Adrenal gland (tissue), 12 donors: ENCODE results near the gene KIAA1549. TPM values are rescaled to one million over a fixed set of nuclear protein-coding genes. Genes with fewer than 3 reads are reported as not detected.

Source experiments
- DNase-seq, 7 donors: peaks; one replicate each; pipeline ENCODE4 v3.0.0-alpha.2; 2019 to 2020
- H3K27ac ChIP-seq, 5 donors: fragments of 200-600 bp; sonication (generic) in 4 of 5; 1 replicate in 3 of 5; 2 replicates in 2 of 5; pipeline versions ENCODE4 v1.5.1 to v1.8.0; 2016 to 2020; ENCODE audit warnings: mild to moderate bottlenecking in 1 of 5
- H3K27me3 ChIP-seq: fragments of 200-600 bp; 2 replicates; pipeline ENCODE4 v1.8.0; 2021
- H3K36me3 ChIP-seq, 2 donors: fragments of 200-600 bp; replicated peaks in 1 of 2; 1 replicate in 1 of 2; 2 replicates in 1 of 2; pipeline versions ENCODE4 v1.5.1 to v1.8.0; 2018 to 2022
- H3K4me1 ChIP-seq, 2 donors: fragments of 200-600 bp; replicated peaks in 1 of 2; 1 replicate in 1 of 2; 2 replicates in 1 of 2; pipeline versions ENCODE4 v1.5.1 to v1.8.0; 2018 to 2021
- H3K4me3 ChIP-seq, 4 donors: fragments of 200-600 bp; sonication (generic) in 3 of 4; one replicate each; pipeline ENCODE4 v1.5.1; 2016 to 2018
- H3K9me3 ChIP-seq, 3 donors: fragments of 200-600 bp; sonication (generic) in 1 of 3; replicated peaks in 1 of 3; 1 replicate in 2 of 3; 2 replicates in 1 of 3; pipeline versions ENCODE4 v1.5.1 to v1.8.0; 2016 to 2021
- CTCF ChIP-seq, 6 experiments: fragments of 450-650 bp in 4 of 6; fragments of 200-600 bp in 2 of 6; sonication (generic) in 1 of 6; IDR thresholded peaks; 1 replicate in 5 of 6; 2 replicates in 1 of 6; pipeline versions ENCODE4 v1.5.1 to v1.8.0; 2016 to 2021; ENCODE audit warnings: antibody characterized with exemption in 6 of 6, mild to moderate bottlenecking in 2 of 6, moderate library complexity in 1 of 6
- POLR2A ChIP-seq, 2 donors: fragments of 450-650 bp; IDR thresholded peaks; one replicate each; pipeline ENCODE4 v1.6.1; 2017; ENCODE audit warnings: antibody characterized with exemption in 2 of 2, mild to moderate bottlenecking in 2 of 2, moderate library complexity in 1 of 2
- WGBS, 4 donors: extraction: QIAGEN DNeasy Blood & Tissue Kit in 2 of 4; methylation state at CpG; one replicate each; pipeline versions ENCODE4 v1.1.5 to v1.1.7; 2013 to 2017; 5-methylcytosine and 5-hydroxymethylcytosine counted together
- intact Hi-C, 2 donors: fragments of 100-400 bp; cut with DNase I; formaldehyde crosslinking; loops; one replicate each; pipeline versions ENCODE4 v1.14.1 to v1.15.0; 2022 to 2023
- polyA plus RNA-seq, 3 donors: library from polyadenylated mRNA; stranded (reverse); fragments of 200-250 nt in 2 of 3; fragments of 350-450 nt in 1 of 3; fragmentation: Illumina TruSeq in 1 of 3; extraction: RNeasy Lipid Tissue Mini Kit (QIAGEN cat#74804) in 1 of 3; gene quantifications; one replicate each; pipeline ENCODE4 v1.2.3, GENCODE V29; 2013 to 2014
- total RNA-seq, 9 donors: library from RNA; depleted of rRNA in 4 of 9; stranded (reverse); fragments of >200 nt in 4 of 9; fragments of 120-200 nt in 1 of 9; fragmentation: NEBNext Ultra II Directional in 1 of 9; extraction: Animal tissue kit (Norgen Biotek cat#: 25700) in 1 of 9; gene quantifications; one replicate each; pipeline versions ENCODE4 v1.1.0 to v1.2.4, GENCODE V29; 2013 to 2023
- donor health status: healthy with polysubstance abuse.
- donor health status: Bipolar disorder and iron deficiency.
- donor health status: DM: yes; HTN: yes; CAD: no.
- donor health status: DM: no; HTN: no; CAD: no.
- donor health status: DM: no; HTN: no; CAD: no.
- donor health status: DM: yes; HTN: yes; CAD: no.

Gene KIAA1549
- total and polyA plus RNA-seq, 12 donors = 1.3 to 7.6 (median 3.7) TPM

- Histone ChIP-seq H3K4me3 (no peak overlapping the region), H3K27ac (no peak overlapping the region), H3K4me1 (no peaks in the 10 kb centered on the region), H3K36me3 (no peaks in the 10 kb centered on the region), H3K9me3 (no peaks in the 10 kb centered on the region), H3K27me3 (no peaks in the 10 kb centered on the region)
- DNase-seq = no peak
- no peak for TF ChIP-seq CTCF (IDR thresholded peaks at IDR 0.05)
- no peak for TF ChIP-seq POLR2A (IDR thresholded peaks at IDR 0.05)
- WGBS, 4 donors = 78 to 91% (median 85%) methylated on average over 6 of the region's 6 CpGs
- intact Hi-C loops = no loop called here
Observed at GRCh38 chr7:138911007-138911406, 70.2 kb downstream of the KIAA1549 start.

- Histone ChIP-seq H3K27ac (no peak overlapping the region), H3K27me3 (no peaks in the 10 kb centered on the region), H3K9me3 (no peaks in the 10 kb centered on the region), H3K4me3 (no peak overlapping the region), H3K4me1 (no peaks in the 10 kb centered on the region), H3K36me3 (no peaks in the 10 kb centered on the region)
- no peak for DNase-seq
- intact Hi-C loops = no loop called here
- TF ChIP-seq CTCF (IDR thresholded peaks at IDR 0.05) (no peak), POLR2A (IDR thresholded peaks at IDR 0.05) (no peak)
- 68 to 83% (median 78%) methylated on average over 6 to 8 of the region's 8 CpGs for WGBS, 4 donors
Observed at GRCh38 chr7:138907850-138908249, 73.3 kb downstream of the KIAA1549 start.

- TF ChIP-seq POLR2A (IDR thresholded peaks at IDR 0.05) (no peak), CTCF (IDR thresholded peaks at IDR 0.05) (no peak)
- WGBS, 4 donors = 70 to 81% (median 73%) methylated on average over 5 of the region's 5 CpGs
- H3K27me3 ChIP-seq = no peaks in the 10 kb centered on the region
- H3K36me3 ChIP-seq = no peaks in the 10 kb centered on the region
- DNase-seq = peak in 1 of 7 donors; percentile 7
- no peak overlapping the region for H3K4me3 ChIP-seq
- H3K27ac ChIP-seq = no peak overlapping the region
- intact Hi-C loops = no loop called here
- H3K9me3 ChIP-seq = no peaks in the 10 kb centered on the region
- H3K4me1 ChIP-seq = no peaks in the 10 kb centered on the region
Observed at GRCh38 chr7:138907201-138907847, 73.9 kb downstream of the KIAA1549 start.

- Histone ChIP-seq H3K27ac (no peak overlapping the region), H3K4me3 (no peak overlapping the region), H3K4me1 (no peaks in the 10 kb centered on the region), H3K9me3 (no peaks in the 10 kb centered on the region), H3K27me3 (no peaks in the 10 kb centered on the region), H3K36me3 (no peaks in the 10 kb centered on the region)
- no peak for DNase-seq
- TF ChIP-seq CTCF (IDR thresholded peaks at IDR 0.05) = no peak
- intact Hi-C loops = no loop called here
- 90 to 98% (median 92%) methylated on average over 14 of the region's 14 CpGs for WGBS, 4 donors
Observed at GRCh38 chr7:138903859-138904435, 77.2 kb downstream of the KIAA1549 start.
